GM19467 (cell line): Measurements from ENCODE around the gene POLR3B.
"Not testable (repeated sequence)": the region's sequence is repeated elsewhere in the genome, so short reads cannot be mapped to it uniquely, and the experiment has no call there.

Source experiments
- ATAC-seq: cut with Tn5 transposase; IDR thresholded peaks from one replicate; pipeline ENCODE4 v1.9.1; 2021; ENCODE audit warnings: mild to moderate bottlenecking, moderate library complexity; ENCODE audit not compliant: unreplicated experiment

POLR3B gene

DNA sequence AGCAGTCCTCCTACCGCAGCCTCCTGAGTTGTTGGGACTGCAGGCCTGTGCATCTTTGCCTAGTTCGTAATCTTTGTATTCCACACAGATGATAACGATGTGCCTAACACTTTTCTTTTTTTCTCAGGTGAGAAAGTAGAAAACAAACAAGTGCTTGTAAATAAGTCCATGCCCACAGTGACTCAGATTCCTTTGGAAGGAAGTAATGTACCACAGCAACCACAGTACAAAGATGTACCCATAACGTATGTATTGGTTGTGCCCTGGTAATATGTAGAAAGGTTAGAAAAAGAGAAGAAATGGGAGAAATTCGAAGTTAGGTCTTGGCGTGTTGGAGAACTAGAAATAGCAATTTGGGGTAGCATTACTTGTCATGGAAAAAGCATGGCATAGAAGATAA is 101.6 kb downstream of the POLR3B start:
- no peak for ATAC-seq

- no peak for ATAC-seq
Measured at GRCh38 chr12:106459534-106459933, 102.0 kb downstream of the POLR3B start.

GRCh38 chr12:106461730-106462129 is 104.2 kb downstream of the POLR3B start:
- no peak for ATAC-seq

DNA sequence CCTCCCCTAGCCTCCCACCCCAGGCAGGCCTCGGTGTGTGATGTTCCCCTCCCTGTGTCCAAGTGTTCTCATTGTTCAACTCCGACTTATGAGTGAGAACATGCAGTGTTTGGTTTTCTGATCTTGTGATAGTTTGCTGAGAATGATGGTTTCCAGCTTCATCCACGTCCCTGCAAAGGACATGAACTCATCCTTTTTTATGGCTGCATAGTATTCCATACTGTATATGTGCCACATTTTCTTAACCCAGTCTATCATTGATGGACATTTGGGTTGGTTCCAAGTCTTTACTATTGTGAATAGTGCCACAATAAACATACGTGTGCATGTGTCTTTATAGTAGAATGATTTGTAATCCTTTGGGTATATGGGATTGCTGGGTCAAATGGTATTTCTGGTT is 108.1 kb downstream of the POLR3B start:
- not testable (repeated sequence) for ATAC-seq

GRCh38 chr12:106475662-106476061 is 118.1 kb downstream of the POLR3B start:
- ATAC-seq: not testable (repeated sequence)

DNA sequence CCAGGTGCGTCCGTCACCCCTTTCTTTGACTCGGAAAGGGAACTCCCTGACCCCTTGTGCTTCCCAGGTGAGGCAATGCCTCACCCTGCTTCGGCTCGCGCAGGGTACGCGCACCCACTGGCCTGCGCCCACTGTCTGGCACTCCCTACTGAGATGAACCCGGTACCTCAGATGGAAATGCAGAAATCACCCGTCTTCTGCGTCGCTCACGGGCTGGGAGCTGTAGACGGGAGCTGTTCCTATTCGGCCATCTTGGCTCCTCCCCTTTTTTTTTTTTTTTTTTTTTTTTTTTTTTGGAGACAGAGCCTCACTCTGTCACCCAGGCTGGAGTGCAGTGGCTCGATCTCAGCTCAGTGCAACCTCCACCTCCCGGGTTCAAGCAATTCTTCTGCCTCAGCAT is 120.1 kb downstream of the POLR3B start:
- not testable (repeated sequence) for ATAC-seq

DNA sequence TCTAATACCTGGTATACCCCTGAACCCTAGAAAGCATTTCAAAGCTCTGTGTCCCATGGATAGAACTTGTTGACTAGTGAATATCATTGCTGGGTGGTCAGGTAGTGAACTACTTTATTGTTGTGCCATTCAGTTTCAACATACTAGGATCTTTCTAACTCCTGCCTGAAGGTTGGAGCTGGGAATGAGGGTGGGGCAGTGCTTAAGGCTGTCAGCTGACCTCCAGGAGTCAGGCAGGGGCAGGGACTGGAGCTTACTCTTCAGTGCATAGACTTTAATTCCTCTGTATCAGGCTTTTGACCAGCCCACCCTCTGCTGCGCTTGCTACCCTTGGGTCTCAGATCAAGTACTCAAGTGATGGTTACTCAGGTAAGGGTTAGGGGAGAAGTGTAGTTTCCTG is 122.7 kb downstream of the POLR3B start:
- no peak for ATAC-seq

- no peak for ATAC-seq
Measured at GRCh38 chr12:106481246-106481645, 123.7 kb downstream of the POLR3B start.

DNA sequence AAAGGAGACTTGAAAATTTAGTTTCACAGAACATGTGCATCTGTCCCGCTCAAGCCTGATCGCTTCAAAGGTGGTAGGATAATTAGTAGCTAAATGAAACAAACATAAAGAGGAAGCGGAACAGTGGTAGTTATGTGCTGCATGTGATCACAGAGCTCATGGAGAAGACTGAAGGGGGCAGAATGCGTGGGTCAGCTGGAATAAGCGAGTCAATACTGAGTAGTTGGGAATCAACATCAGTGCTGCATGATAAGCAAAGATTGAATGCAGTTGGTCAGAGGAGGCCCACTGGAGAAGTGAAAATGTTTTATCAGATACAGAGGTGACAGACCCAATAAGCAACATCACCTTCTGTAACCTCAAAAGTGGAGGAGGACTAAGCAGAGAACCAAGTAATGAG is 130.1 kb downstream of the POLR3B start:
- no peak for ATAC-seq

DNA sequence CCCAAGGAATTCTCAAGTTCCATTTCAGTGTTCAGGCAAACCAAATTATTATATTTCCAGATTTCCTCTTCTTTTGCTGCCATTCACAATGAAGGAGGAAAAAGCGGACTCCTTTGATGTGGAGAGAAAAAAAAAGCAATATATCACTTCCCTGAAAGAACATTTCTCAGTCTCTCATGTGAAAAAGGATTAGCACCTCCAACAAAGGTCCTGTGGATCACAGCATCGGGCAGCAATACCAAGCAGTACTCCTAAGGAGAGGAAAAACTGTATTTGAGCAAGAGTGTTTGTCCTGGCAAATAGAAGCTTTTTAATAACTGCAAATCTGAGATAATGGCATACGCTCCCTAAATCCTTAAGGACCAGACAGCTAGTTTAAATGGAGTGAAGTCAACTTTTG is 131.3 kb downstream of the POLR3B start:
- ATAC-seq: no peak

GRCh38 chr12:106490264-106490663 is 132.7 kb downstream of the POLR3B start:
- no peak for ATAC-seq

- no peak for ATAC-seq
Measured at GRCh38 chr12:106492857-106493256, 135.3 kb downstream of the POLR3B start.

DNA sequence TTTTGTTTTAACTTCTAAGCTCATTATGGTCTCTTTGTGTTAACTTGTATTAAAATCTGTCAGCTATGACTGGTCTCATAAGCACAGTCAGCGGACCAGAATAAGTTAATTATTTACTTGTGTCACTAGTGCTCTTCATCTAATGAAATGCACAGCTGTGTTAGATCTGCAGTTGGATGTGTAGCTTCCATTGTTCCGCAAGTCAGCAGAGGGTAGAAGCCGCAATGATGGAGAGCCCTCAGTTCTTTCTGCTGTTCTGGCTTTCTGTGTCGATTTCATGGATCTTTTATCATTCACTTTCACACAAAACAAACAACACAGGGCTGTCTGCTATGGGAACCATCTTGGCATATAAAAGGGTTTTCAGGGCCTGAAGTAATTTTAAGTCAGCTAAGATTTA is 136.0 kb downstream of the POLR3B start:
- no peak for ATAC-seq

GRCh38 chr12:106495354-106495965 is 137.9 kb downstream of the POLR3B start:
- ATAC-seq: no peak

- ATAC-seq: no peak
Measured at GRCh38 chr12:106498056-106498455, 140.5 kb downstream of the POLR3B start.

- no peak for ATAC-seq
Measured at GRCh38 chr12:106499628-106500027, 142.1 kb downstream of the POLR3B start.

GRCh38 chr12:106506691-106507090 is 149.1 kb downstream of the POLR3B start:
- no peak for ATAC-seq

DNA sequence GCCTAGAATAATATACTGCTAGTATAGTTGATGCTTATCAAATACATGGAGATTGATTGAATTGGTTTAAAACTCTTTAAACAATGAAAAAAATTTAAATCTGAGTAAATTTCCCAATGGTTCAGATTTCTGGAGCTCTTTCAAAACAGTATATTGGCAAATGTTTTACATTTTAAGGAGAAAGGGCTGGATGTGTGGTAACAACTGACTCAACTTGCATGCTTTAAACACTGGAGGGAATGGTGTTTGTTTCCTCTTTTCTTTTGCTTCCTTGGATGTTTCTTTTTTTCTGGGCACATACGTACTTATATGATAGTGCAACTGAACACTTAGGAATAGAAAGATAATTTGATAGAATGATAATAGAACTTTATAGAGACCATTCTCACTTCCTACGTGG is 151.4 kb downstream of the POLR3B start:
- ATAC-seq: no peak

DNA sequence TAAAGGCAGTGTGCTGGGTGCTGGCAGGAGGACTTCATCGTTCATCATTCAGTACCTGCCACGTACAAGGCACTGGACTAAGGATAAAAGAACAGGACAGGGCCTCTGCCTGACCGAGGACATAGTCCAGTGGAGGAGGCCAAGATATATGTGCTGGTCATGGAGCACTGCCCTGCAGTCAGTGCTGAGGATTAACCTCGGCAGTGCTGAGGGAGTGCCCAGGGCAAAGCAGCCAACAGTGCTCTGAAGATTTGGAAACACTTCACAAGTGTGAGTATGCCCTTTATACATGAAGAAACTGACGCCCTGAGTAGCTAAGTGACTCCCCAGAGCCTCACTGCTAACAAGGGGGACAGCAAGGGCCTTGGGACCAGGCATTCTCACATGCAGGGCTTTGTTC is 153.8 kb downstream of the POLR3B start:
- ATAC-seq: no peak

GRCh38 chr12:106517314-106517713 is 159.8 kb downstream of the POLR3B start:
- no peak for ATAC-seq

DNA sequence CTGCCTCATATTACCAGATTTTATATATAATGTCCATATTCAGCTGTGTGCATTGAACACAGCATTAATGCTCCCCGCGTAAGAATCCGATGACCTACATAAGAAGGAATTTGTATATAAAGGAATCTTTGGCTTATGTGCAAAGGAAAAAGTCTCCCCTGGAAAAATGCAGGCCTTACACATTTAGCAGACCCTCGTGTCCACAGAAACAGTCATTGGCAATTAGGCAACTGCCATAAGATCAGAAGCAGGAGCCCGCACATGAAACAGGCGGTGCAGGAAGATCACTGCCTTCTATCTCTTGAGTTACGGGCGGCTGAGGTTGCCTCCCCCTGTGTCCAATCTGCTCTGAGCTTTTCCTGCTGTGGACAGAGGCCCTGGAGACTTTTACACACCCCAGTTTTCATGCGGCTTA is 162.1 kb downstream of the POLR3B start:
- no peak for ATAC-seq

DNA sequence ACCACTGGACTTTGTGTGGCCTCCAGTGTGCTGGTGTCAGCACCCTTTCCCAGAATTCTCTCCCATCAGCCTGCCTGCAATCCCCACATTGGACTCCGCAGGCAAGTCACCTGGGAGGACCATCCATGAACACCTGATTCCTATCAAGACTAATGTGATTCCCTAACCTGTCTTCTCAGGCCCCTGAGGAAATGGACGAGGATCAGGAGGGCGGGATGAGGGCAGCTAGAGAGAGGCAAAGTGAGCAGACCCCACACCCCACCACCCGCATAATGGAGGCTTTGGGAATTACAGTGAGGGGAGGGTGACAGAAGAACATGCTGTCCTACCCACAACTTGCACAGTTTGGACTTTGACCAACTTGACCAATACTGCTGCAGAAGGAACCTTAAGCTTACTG is 164.4 kb downstream of the POLR3B start:
- ATAC-seq: no peak

DNA sequence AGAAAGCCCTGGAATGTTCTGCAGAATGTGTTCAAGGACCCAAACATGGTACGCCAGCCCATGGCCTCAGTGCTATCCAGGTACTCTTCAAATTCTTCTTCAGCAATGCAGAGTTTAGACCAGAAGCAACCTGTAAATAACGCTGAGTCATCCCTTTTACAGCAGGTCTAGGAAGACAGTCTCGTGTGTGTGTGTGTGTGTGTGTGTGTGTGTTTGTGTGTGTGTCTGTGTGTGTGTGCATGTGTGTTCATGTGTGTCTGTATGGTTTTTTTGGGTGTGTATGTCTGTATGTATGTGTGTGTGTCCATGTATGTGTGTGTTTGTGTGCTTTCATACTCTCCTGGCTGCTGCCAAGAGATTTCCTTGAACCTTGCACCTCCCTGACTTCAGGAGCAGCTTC is 165.2 kb downstream of the POLR3B start:
- no peak for ATAC-seq
